H1 (cell line): ENCODE results near the gene ACBD6. TPM values are rescaled to one million over a fixed set of nuclear protein-coding genes. Genes with fewer than 3 reads are reported as not detected.
"Not testable (repeated sequence)": the region's sequence is repeated elsewhere in the genome, so short reads cannot be mapped to it uniquely, and the experiment has no call there.

ENCODE experiments used
- CTCF ChIA-PET: fragments of 300-600 bp; sonication (Branson Sonifier 250); formaldehyde crosslinking; loops from one replicate; lab custom pipeline; 2021; ENCODE audit not compliant: partially characterized antibody; lab: Charles Lee
- POLR2A ChIA-PET: fragments of 300-600 bp; sonication (Branson Sonifier 250); formaldehyde crosslinking; loops from one replicate; lab custom pipeline; 2021; ENCODE audit warnings: inconsistent platforms; ENCODE audit not compliant: partially characterized antibody; lab: Charles Lee
- DNase-seq, 2 experiments: peaks; one replicate each; pipeline versions ENCODE4 v3.0.0 to v3.0.0-alpha.2; 2010 to 2022; ENCODE audit warnings: low spot score in 2 of 2, low read depth in 1 of 2, mixed read lengths in 1 of 2
- FAIRE-seq: peaks from 2 replicates; lab custom pipeline; 2011; peaks lifted over from hg19 to GRCh38; lab: Jason Lieb, UNC
- H2AFZ ChIP-seq: 2 replicates; pipeline ENCODE4 v1.8.1; 2012; ENCODE audit warnings: low read length, inconsistent platforms
- H2AK5ac ChIP-seq: 2 replicates; pipeline ENCODE4 v1.6.1; 2013; ENCODE audit warnings: low read depth, low read length
- H2BK120ac ChIP-seq: replicated peaks from 2 replicates; pipeline ENCODE3; 2013; ENCODE audit warnings: low read depth, low read length, inconsistent platforms
- H2BK12ac ChIP-seq: 2 replicates; pipeline ENCODE4 v1.6.1; 2013; ENCODE audit warnings: low read depth, low read length
- H2BK15ac ChIP-seq: 2 replicates; pipeline ENCODE4 v1.6.1; 2013; ENCODE audit warnings: low read length
- H2BK20ac ChIP-seq: 2 replicates; pipeline ENCODE4 v1.6.1; 2013; ENCODE audit warnings: low read length
- H2BK5ac ChIP-seq: 2 replicates; pipeline ENCODE4 v1.6.1; 2013; ENCODE audit warnings: low read depth, low read length
- H3K14ac ChIP-seq: 2 replicates; pipeline ENCODE4 v1.6.1; 2013; ENCODE audit warnings: inconsistent platforms; ENCODE audit not compliant: insufficient read length
- H3K18ac ChIP-seq: 2 replicates; pipeline ENCODE4 v1.6.1; 2013; ENCODE audit warnings: low read length; ENCODE audit errors: extremely low read depth
- H3K23ac ChIP-seq: 2 replicates; pipeline ENCODE4 v1.6.1; 2013; ENCODE audit warnings: inconsistent platforms; ENCODE audit not compliant: insufficient read length
- H3K23me2 ChIP-seq: 2 replicates; pipeline ENCODE4 v1.6.1; 2013; ENCODE audit warnings: low read depth, low read length
- H3K27ac ChIP-seq: 2 replicates; pipeline ENCODE4 v1.6.1; 2011; ENCODE audit warnings: low read depth, low read length, inconsistent platforms
- H3K27me3 ChIP-seq, 4 experiments: replicated peaks in 1 of 4; 1 replicate in 1 of 4; 2 replicates in 3 of 4; pipeline versions ENCODE4 v1.6.1 to v1.8.1; 2011 to 2013; ENCODE audit warnings: low read length in 3 of 4, mild to moderate bottlenecking in 3 of 4, inconsistent platforms in 2 of 4, mixed read lengths in 2 of 4, moderate library complexity in 1 of 4; ENCODE audit not compliant: control insufficient read depth in 3 of 4, insufficient read depth in 3 of 4; ENCODE audit errors: extremely low read depth in 1 of 4
- H3K36me3 ChIP-seq, 4 experiments: 2 replicates each; pipeline versions ENCODE4 v1.6.1 to v1.8.1; 2011 to 2013; ENCODE audit warnings: mild to moderate bottlenecking in 4 of 4, low read length in 3 of 4, moderate library complexity in 2 of 4, control low read depth in 1 of 4, inconsistent platforms in 1 of 4; ENCODE audit not compliant: insufficient read depth in 4 of 4, control insufficient read depth in 2 of 4
- H3K4ac ChIP-seq: replicated peaks from 2 replicates; pipeline ENCODE3; 2013; ENCODE audit warnings: low read length, low read depth, mixed read lengths, inconsistent platforms; ENCODE audit not compliant: insufficient read length
- H3K4me1 ChIP-seq, 4 experiments: replicated peaks in 1 of 4; 1 replicate in 1 of 4; 2 replicates in 3 of 4; pipeline versions ENCODE4 v1.6.1 to v1.8.1; 2011 to 2013; ENCODE audit warnings: low read length in 3 of 4, inconsistent platforms in 2 of 4, mixed read lengths in 1 of 4; ENCODE audit not compliant: insufficient read depth in 4 of 4, control insufficient read depth in 3 of 4
- H3K4me2 ChIP-seq, 2 experiments: 2 replicates each; pipeline versions ENCODE4 v1.6.1 to v1.8.1; 2011 to 2013; ENCODE audit warnings: low read depth in 2 of 2, low read length in 2 of 2, control low read depth in 1 of 2, inconsistent platforms in 1 of 2, mild to moderate bottlenecking in 1 of 2; ENCODE audit not compliant: insufficient read depth in 1 of 2
- H3K4me3 ChIP-seq, 4 experiments: fragments of 200-600, 300-600 bp in 1 of 4; sonication (generic), shearing (Covaris generic), sonication (Bioruptor Twin) in 1 of 4; 2 replicates each; pipeline versions ENCODE4 v1.5.1 to v1.8.1; 2011 to 2016; ENCODE audit warnings: low read length in 4 of 4, low read depth in 3 of 4, control low read depth in 2 of 4, inconsistent platforms in 2 of 4, mild to moderate bottlenecking in 2 of 4, mixed read lengths in 1 of 4, moderate library complexity in 1 of 4; ENCODE audit not compliant: insufficient read depth in 2 of 4; ENCODE audit errors: extremely low read depth in 1 of 4
- H3K56ac ChIP-seq: replicated peaks from 2 replicates; pipeline ENCODE3; 2013; ENCODE audit warnings: low read depth, mild to moderate bottlenecking, mixed read lengths, low read length, inconsistent platforms; ENCODE audit not compliant: insufficient read length
- H3K79me1 ChIP-seq: 2 replicates; pipeline ENCODE4 v1.6.1; 2013; ENCODE audit warnings: low read depth, low read length, control low read depth
- H3K79me2 ChIP-seq, 2 experiments: 2 replicates each; pipeline versions ENCODE4 v1.6.1 to v1.8.1; 2012 to 2013; ENCODE audit warnings: low read length in 2 of 2, mild to moderate bottlenecking in 2 of 2, inconsistent platforms in 1 of 2; ENCODE audit not compliant: insufficient read depth in 2 of 2, control insufficient read depth in 1 of 2
- H3K9ac ChIP-seq, 4 experiments: replicated peaks in 1 of 4; 1 replicate in 1 of 4; 2 replicates in 3 of 4; pipeline versions ENCODE4 v1.6.1 to v1.8.1; 2011 to 2013; ENCODE audit warnings: low read depth in 3 of 4, low read length in 3 of 4, control low read depth in 2 of 4, mild to moderate bottlenecking in 2 of 4, moderate library complexity in 2 of 4, inconsistent platforms in 1 of 4; ENCODE audit errors: extremely low read depth in 1 of 4
- H3K9me3 ChIP-seq, 2 experiments: 2 replicates each; pipeline versions ENCODE4 v1.6.1 to v1.8.1; 2012 to 2013; ENCODE audit warnings: mild to moderate bottlenecking in 2 of 2, moderate library complexity in 2 of 2, control low read depth in 1 of 2, inconsistent platforms in 1 of 2, low read depth in 1 of 2, low read length in 1 of 2, mixed read lengths in 1 of 2; ENCODE audit not compliant: insufficient read depth in 2 of 2
- H4K20me1 ChIP-seq, 2 experiments: replicated peaks in 1 of 2; 2 replicates each; pipeline versions ENCODE3 to v1.8.1; 2011 to 2013; ENCODE audit warnings: inconsistent platforms in 2 of 2, low read length in 2 of 2, mild to moderate bottlenecking in 1 of 2; ENCODE audit not compliant: insufficient read depth in 2 of 2, control insufficient read depth in 1 of 2
- H4K5ac ChIP-seq: 2 replicates; pipeline ENCODE4 v1.6.1; 2013; ENCODE audit warnings: low read length, low read depth, mixed read lengths, inconsistent platforms; ENCODE audit not compliant: insufficient read length
- H4K8ac ChIP-seq: 2 replicates; pipeline ENCODE4 v1.8.0; 2013; ENCODE audit warnings: mild to moderate bottlenecking, moderate library complexity, low read length, inconsistent platforms; ENCODE audit not compliant: insufficient read depth; ENCODE audit errors: extremely low read depth
- H4K91ac ChIP-seq: replicated peaks from 2 replicates; pipeline ENCODE3; 2013; ENCODE audit warnings: low read length, mixed read lengths, inconsistent platforms; ENCODE audit not compliant: insufficient read length
- WGBS, 2 experiments: shearing (Covaris generic) in 1 of 2; methylation state at CpG; one replicate each; pipeline versions ENCODE4 v1.1.6 to v1.1.7; 2013 to 2015; ENCODE audit warnings: low lambda C conversion rate in 2 of 2, mixed read lengths in 2 of 2, inconsistent platforms in 1 of 2, low coverage in 1 of 2, missing lambda C conversion rate in 1 of 2; ENCODE audit not compliant: insufficient replicate concordance in 2 of 2, insufficient coverage in 1 of 2, insufficient read length in 1 of 2; ENCODE audit errors: extremely low coverage in 1 of 2, missing lambda C conversion rate in 1 of 2; 5-methylcytosine and 5-hydroxymethylcytosine counted together
- polyA plus RNA-seq, 7 experiments: library from polyadenylated mRNA; depleted of rRNA in 3 of 7; stranded (reverse) in 5 of 7; unstranded in 2 of 7; fragments of >200 nt in 5 of 7; fragments of 200-250 nt in 2 of 7; gene quantifications; 1 replicate in 5 of 7; 2 replicates in 1 of 7; 4 replicates in 1 of 7; pipeline versions ENCODE4 v1.2.1 to v1.2.3, GENCODE V29; 2011 to 2013; ENCODE audit warnings: missing spikeins in 2 of 7, mixed read lengths in 2 of 7
- total RNA-seq: library from RNA; stranded (reverse); fragmentation: NEBNext Ultra II Directional; extraction: Animal tissue kit (Norgen Biotek cat#: 25700); gene quantifications from 2 replicates; pipeline ENCODE4 v1.2.1, GENCODE V29; 2021

The ACBD6 gene
- total and polyA plus RNA-seq, 2 of the 8 experiments (the other 6 are each of a cell fraction or from before 2014, with no cell fraction given): 52.0 to 67.7 TPM

DNA sequence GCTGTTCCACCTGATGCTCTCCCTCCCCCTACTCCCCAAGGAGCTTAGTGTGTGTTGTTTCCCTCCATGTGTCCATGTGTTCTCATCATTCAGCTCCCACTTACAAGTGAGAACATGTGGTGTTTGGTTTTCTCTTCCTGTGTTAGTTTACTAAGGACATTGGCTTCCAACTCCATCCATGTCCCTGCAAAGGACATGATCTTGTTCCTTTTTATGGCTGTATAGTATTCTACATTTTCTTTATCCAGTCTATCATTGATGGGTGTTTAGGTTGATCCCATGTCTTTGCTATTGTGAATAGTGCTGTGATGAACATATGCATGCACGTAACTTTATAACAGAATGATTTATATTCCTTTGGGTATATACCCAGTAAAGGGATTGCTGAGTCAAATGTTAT lies 81.2 kb downstream of the ACBD6 start:
- H3K56ac ChIP-seq, H4K8ac ChIP-seq, POLR2A ChIA-PET, FAIRE-seq, H2AK5ac ChIP-seq, H4K5ac ChIP-seq, DNase-seq, H3K4me1 ChIP-seq, H3K79me1 ChIP-seq, H3K23ac ChIP-seq, H2BK120ac ChIP-seq, H4K20me1 ChIP-seq, H3K18ac ChIP-seq, H2BK15ac ChIP-seq, H2BK12ac ChIP-seq, H2AFZ ChIP-seq, H3K23me2 ChIP-seq, H3K9me3 ChIP-seq, H3K9ac ChIP-seq, H2BK20ac ChIP-seq, H2BK5ac ChIP-seq, H3K27me3 ChIP-seq, H3K4me2 ChIP-seq, H3K27ac ChIP-seq, H3K4ac ChIP-seq, H3K14ac ChIP-seq, H3K79me2 ChIP-seq, H3K4me3 ChIP-seq, H3K36me3 ChIP-seq, H4K91ac ChIP-seq: not testable (repeated sequence)
- 100% methylated on average over 1 of the region's 1 CpG; no CpG with 5 or more reads in 1 of the 2 experiments for WGBS, 2 experiments
- CTCF ChIA-PET: interaction anchor here (2.0 kb wide), 1 partner anchor 168 kb away, joined by 8 read pairs; no protein-coding TSS in a partner anchor
